Neural cell (in vitro differentiated cells): ENCODE data around the gene CHP1.

ENCODE experiments used
- CTCF ChIP-seq: fragments of 450-650 bp; IDR thresholded peaks from 2 replicates; pipeline ENCODE4 v1.5.1; 2014; ENCODE audit warnings: antibody characterized with exemption, mild to moderate bottlenecking, moderate library complexity; ENCODE audit not compliant: poor library complexity, severe bottlenecking
- EP300 ChIP-seq: fragments of 450-650 bp; conservative IDR thresholded peaks from 2 replicates; pipeline ENCODE4 v1.6.1; 2014; ENCODE audit warnings: antibody characterized with exemption, mild to moderate bottlenecking, moderate library complexity; ENCODE audit not compliant: poor library complexity, severe bottlenecking
- EZH2 ChIP-seq: fragments of 200-600, 300-800 bp; shearing (Covaris generic), sonication (generic); IDR thresholded peaks from 2 replicates; pipeline ENCODE4 v1.6.1; 2014; ENCODE audit warnings: antibody characterized with exemption, low read length, borderline replicate concordance, mild to moderate bottlenecking; ENCODE audit not compliant: insufficient read depth, poor library complexity, severe bottlenecking
- MXI1 ChIP-seq: fragments of 450-650 bp; conservative IDR thresholded peaks from 2 replicates; pipeline ENCODE4 v1.6.1; 2014; ENCODE audit warnings: antibody characterized with exemption, mild to moderate bottlenecking; ENCODE audit not compliant: poor library complexity, severe bottlenecking
- POLR2AphosphoS5 ChIP-seq: IDR thresholded peaks from 2 replicates; pipeline ENCODE4 v1.6.1; 2012
- REST ChIP-seq: IDR thresholded peaks from 2 replicates; pipeline ENCODE4 v1.6.1; 2012; ENCODE audit warnings: borderline replicate concordance
- SMC3 ChIP-seq: fragments of 450-650 bp; conservative IDR thresholded peaks from 2 replicates; pipeline ENCODE4 v1.6.1; 2014; ENCODE audit warnings: antibody characterized with exemption, mild to moderate bottlenecking, moderate library complexity; ENCODE audit not compliant: poor library complexity

GRCh38 chr15:41269887-41270286 lies 38.8 kb downstream of the CHP1 start:
- TF ChIP-seq MXI1, result no peak
- no peak for TF ChIP-seq CTCF
- TF ChIP-seq REST, result no peak
- no peak for TF ChIP-seq EP300
- no peak for TF ChIP-seq POLR2AphosphoS5
- no peak for TF ChIP-seq EZH2
- TF ChIP-seq SMC3, result no peak
